Calu3 (cell line): Measurements from ENCODE around the gene VSIG4. TPM values are rescaled to one million over a fixed set of nuclear protein-coding genes. Genes with fewer than 3 reads are reported as not detected.

Experiments
- BruUV-seq: library from RNA; stranded (reverse); fragments of 400-500 nt; replicated peaks from 2 replicates; lab custom pipeline; 2021; lab: Mats Ljungman, UMichigan
- CTCF ChIA-PET: fragments of 300-600 bp; sonication (Branson Sonifier 250); formaldehyde crosslinking; loops from one replicate; lab custom pipeline; 2022; ENCODE audit warnings: antibody characterized with exemption; lab: Charles Lee
- DNase-seq: peaks from one replicate; pipeline ENCODE4 v3.0.0; 2022
- H3K27ac Mint-ChIP-seq: one replicate; pipeline ENCODE4 v1.8.0; 2022; ENCODE audit warnings: mixed read lengths; ENCODE audit not compliant: unreplicated experiment
- H3K27me3 Mint-ChIP-seq: one replicate; pipeline ENCODE4 v1.8.0; 2022; ENCODE audit warnings: mixed read lengths; ENCODE audit not compliant: unreplicated experiment
- H3K36me3 Mint-ChIP-seq: one replicate; pipeline ENCODE4 v1.8.0; 2022; ENCODE audit warnings: mild to moderate bottlenecking, moderate library complexity, mixed read lengths; ENCODE audit not compliant: insufficient read depth, unreplicated experiment
- H3K4me1 Mint-ChIP-seq: one replicate; pipeline ENCODE4 v1.8.0; 2022; ENCODE audit warnings: mild to moderate bottlenecking, low read depth, mixed read lengths; ENCODE audit not compliant: unreplicated experiment
- H3K4me3 Mint-ChIP-seq: one replicate; pipeline ENCODE4 v1.8.0; 2022; ENCODE audit warnings: mild to moderate bottlenecking, low read depth, moderate library complexity, mixed read lengths; ENCODE audit not compliant: unreplicated experiment
- H3K9me3 Mint-ChIP-seq: one replicate; pipeline ENCODE4 v1.8.0; 2022; ENCODE audit warnings: low read depth, mixed read lengths; ENCODE audit not compliant: unreplicated experiment
- intact Hi-C: fragments of 100-400 bp; cut with micrococcal nuclease; formaldehyde crosslinking; loops from one replicate; pipeline ENCODE4 v1.10.0; 2022; ENCODE audit not compliant: unreplicated experiment
- total RNA-seq: library from RNA; stranded (reverse); gene quantifications from 2 replicates; pipeline ENCODE4 v1.2.3, GENCODE V29; 2022
- TF ChIP-seq, protein P1 (sequence below): fragments of 200-600 bp; IDR thresholded peaks from one replicate; pipeline ENCODE4 v1.8.0; 2022; ENCODE audit warnings: antibody characterized with exemption; ENCODE audit not compliant: unreplicated experiment

VSIG4 gene
- total RNA-seq, 1 experiment from 2014 or later, result not detected

DNA sequence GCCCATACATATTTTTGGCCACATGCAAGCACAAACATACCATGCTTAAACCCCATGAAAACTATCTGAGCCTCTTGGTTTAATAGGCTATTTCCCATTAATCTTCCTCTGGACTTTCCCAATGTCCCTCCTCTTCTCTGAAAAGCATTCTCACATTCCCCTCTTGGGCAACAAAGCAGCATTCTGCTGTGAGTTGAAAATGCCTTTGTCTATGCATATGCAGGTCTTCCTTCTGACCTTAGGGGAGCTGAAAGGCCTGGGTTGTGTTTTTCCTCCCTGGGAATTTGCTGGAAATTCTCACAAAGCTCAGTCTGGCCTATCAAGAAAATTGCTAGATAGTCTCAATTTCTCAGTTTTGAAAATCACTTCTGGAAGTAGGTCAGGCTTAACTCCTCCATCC is 4.2 kb downstream of the VSIG4 start:
- Mint-ChIP-seq H3K4me3 (no peak overlapping the region), H3K4me1 (no peaks in the 10 kb centered on the region), H3K36me3 (no peaks in the 10 kb centered on the region), H3K27me3 (no peaks in the 10 kb centered on the region), H3K27ac (no peak overlapping the region), H3K9me3 (no peaks in the 10 kb centered on the region)
- no peak for DNase-seq
- CTCF ChIA-PET, result no interaction called here
- intact Hi-C loops, result no loop called here
- TF ChIP-seq, protein P1, sequence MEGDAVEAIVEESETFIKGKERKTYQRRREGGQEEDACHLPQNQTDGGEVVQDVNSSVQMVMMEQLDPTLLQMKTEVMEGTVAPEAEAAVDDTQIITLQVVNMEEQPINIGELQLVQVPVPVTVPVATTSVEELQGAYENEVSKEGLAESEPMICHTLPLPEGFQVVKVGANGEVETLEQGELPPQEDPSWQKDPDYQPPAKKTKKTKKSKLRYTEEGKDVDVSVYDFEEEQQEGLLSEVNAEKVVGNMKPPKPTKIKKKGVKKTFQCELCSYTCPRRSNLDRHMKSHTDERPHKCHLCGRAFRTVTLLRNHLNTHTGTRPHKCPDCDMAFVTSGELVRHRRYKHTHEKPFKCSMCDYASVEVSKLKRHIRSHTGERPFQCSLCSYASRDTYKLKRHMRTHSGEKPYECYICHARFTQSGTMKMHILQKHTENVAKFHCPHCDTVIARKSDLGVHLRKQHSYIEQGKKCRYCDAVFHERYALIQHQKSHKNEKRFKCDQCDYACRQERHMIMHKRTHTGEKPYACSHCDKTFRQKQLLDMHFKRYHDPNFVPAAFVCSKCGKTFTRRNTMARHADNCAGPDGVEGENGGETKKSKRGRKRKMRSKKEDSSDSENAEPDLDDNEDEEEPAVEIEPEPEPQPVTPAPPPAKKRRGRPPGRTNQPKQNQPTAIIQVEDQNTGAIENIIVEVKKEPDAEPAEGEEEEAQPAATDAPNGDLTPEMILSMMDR, result no peak
- BruUV-seq, result no TSS peak

DNA sequence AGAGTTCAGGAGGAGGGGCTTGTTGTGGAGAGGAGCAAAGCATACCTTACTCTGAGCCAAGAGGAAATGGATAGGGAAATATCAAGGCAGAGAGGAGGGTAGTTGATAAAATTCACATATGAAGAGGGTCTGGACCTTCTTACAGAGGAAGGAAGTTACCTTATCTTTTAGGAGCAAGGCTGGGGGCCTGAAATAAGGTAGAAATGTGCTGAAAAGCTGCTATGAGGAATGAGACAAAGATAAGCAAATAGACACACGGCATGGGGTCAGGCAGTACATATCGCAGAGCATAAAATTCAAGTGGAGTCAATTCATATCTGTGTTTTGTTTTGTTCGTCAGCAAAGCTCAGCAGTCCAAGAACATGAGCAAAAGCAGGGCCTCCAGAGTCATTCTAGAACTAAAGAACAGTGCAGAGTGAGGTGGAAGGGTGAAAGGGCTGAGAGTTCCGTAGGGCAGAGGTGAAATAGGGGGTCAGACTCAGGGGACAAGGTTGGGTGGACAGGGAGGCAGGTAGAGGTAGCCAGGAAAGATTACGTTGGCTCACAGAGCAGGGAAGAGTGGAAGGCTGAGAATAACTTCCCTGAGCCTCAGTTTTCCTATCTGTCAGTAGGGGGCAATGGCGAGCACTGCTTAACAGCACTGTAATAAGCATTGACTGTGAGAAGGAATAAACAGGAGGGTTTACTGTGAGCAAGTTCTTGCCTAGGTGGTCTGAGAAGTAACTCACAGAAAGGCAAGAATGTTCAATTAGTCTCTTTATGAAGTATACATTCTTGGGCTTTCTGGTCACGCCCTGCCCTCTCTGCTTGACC is 9.2 kb downstream of the VSIG4 start:
- Mint-ChIP-seq H3K9me3 (no peaks in the 10 kb centered on the region), H3K27me3 (peaks cover 5% of the 10 kb centered on the region), H3K4me3 (no peak overlapping the region), H3K27ac (no peak overlapping the region), H3K36me3 (no peaks in the 10 kb centered on the region), H3K4me1 (no peaks in the 10 kb centered on the region)
- CTCF ChIA-PET, result no interaction called here
- BruUV-seq, result no TSS peak
- TF ChIP-seq, protein P1, result peak; percentile 31
- intact Hi-C loops, result no loop called here
- DNase-seq, result no peak

DNA sequence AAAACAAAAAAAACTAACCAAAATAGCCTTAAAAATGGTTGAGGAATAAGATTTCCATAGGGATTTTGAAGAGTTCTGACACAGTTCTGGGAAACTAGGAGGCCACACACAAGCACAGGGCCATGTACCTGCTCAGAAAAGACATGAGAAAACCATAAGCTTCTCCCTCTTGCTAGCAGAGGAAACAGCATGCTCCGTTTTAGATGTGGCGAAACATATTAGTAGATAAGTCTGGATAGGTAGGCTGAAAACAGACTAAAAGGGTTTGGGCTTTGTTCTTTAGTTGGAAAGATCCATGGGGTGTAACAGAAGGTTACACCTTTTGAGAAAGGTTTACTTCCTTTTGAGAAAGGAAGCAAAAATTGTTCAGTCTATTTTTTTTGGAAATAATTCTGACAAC is 10.9 kb downstream of the VSIG4 start:
- CTCF ChIA-PET, result no interaction called here
- no peak overlapping the region for H3K4me3 Mint-ChIP-seq
- intact Hi-C loops, result no loop called here
- H3K27me3 Mint-ChIP-seq, result peaks cover 15% of the 10 kb centered on the region
- TF ChIP-seq, protein P1, result no peak
- DNase-seq, result no peak
- H3K9me3 Mint-ChIP-seq, result peaks cover 2% of the 10 kb centered on the region
- no TSS peak for BruUV-seq
- no peaks in the 10 kb centered on the region for H3K36me3 Mint-ChIP-seq
- H3K4me1 Mint-ChIP-seq, result no peaks in the 10 kb centered on the region
- H3K27ac Mint-ChIP-seq, result no peak overlapping the region

DNA sequence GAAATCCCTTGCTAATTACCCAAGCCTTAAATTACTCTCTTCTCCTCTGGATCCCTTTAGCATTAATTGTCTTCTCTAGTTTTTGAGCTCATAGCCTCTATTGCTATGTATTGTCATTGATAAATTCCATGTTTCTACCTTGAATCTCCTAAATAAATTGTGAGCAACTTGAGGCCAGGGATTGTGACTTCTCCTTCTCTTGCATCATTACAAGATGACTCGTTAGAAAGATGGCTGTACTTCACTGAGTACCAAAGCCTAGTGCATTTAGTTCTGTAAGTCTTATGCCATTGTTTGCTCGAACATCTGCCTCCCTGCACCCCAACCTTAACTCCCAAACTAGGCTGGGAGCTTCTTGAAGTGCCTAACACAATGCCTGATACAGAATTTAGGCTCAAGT is 15.3 kb downstream of the VSIG4 start:
- H3K27me3 Mint-ChIP-seq, result peaks cover 20% of the 10 kb centered on the region
- CTCF ChIA-PET, result no interaction called here
- intact Hi-C loops, result no loop called here
- H3K9me3 Mint-ChIP-seq, result peaks cover 2% of the 10 kb centered on the region
- BruUV-seq, result no TSS peak
- no peaks in the 10 kb centered on the region for H3K36me3 Mint-ChIP-seq
- no peak overlapping the region for H3K4me3 Mint-ChIP-seq
- TF ChIP-seq, protein P1, result no peak
- H3K27ac Mint-ChIP-seq, result no peak overlapping the region
- DNase-seq, result no peak
- no peaks in the 10 kb centered on the region for H3K4me1 Mint-ChIP-seq
